H1 (cell line): Measurements from ENCODE around the gene ANXA1. TPM values are rescaled to one million over a fixed set of nuclear protein-coding genes. Genes with fewer than 3 reads are reported as not detected.

Experiments used
- ASH2L ChIP-seq: fragments of 200-600, 300-600 bp; sonication (generic); IDR thresholded peaks from one replicate; pipeline ENCODE4 v1.7.1; 2017; ENCODE audit warnings: low read length
- ATF2 ChIP-seq: IDR thresholded peaks from 2 replicates; pipeline ENCODE4 v1.6.1; 2012; ENCODE audit warnings: low read length, inconsistent platforms
- CEBPB ChIP-seq: IDR thresholded peaks from 2 replicates; pipeline ENCODE4 v1.6.1; 2012; ENCODE audit warnings: low read depth, low read length
- CHD2 ChIP-seq: IDR thresholded peaks from 2 replicates; pipeline ENCODE4 v1.6.1; 2012; ENCODE audit warnings: low read length, improper control_type of control experiment
- CREB1 ChIP-seq: IDR thresholded peaks from 2 replicates; pipeline ENCODE4 v1.6.1; 2012; ENCODE audit warnings: inconsistent platforms
- EGR1 ChIP-seq: IDR thresholded peaks from 2 replicates; pipeline ENCODE4 v1.6.1; 2011; ENCODE audit warnings: low read depth, low read length, borderline replicate concordance
- FOSL1 ChIP-seq: IDR thresholded peaks from 2 replicates; pipeline ENCODE4 v1.6.1; 2011; ENCODE audit warnings: mild to moderate bottlenecking, low read depth, low read length, moderate library complexity; ENCODE audit not compliant: insufficient read depth
- GABPA ChIP-seq: IDR thresholded peaks from 2 replicates; pipeline ENCODE4 v1.6.1; 2011; ENCODE audit warnings: mild to moderate bottlenecking, low read length, moderate library complexity, borderline replicate concordance; ENCODE audit not compliant: insufficient read depth
- GTF2F1 ChIP-seq: IDR thresholded peaks from 2 replicates; pipeline ENCODE4 v1.6.1; 2012; ENCODE audit warnings: low read depth, low read length, improper control_type of control experiment, borderline replicate concordance
- JUN ChIP-seq: IDR thresholded peaks from 2 replicates; pipeline ENCODE4 v1.6.1; 2011; ENCODE audit warnings: low read depth, mild to moderate bottlenecking, improper control_type of control experiment, low read length
- KDM1A ChIP-seq: fragments of 200-600, 300-600 bp; sonication (generic); IDR thresholded peaks from 2 replicates; pipeline ENCODE4 v1.7.1; 2016; ENCODE audit warnings: mild to moderate bottlenecking, low read length, borderline replicate concordance
- KDM4A ChIP-seq: IDR thresholded peaks from one replicate; pipeline ENCODE4 v1.7.1; 2012; ENCODE audit warnings: low read depth, mild to moderate bottlenecking, moderate library complexity, low read length, inconsistent platforms; ENCODE audit not compliant: severe bottlenecking
- KDM5A ChIP-seq: fragments of 200-600 bp; IDR thresholded peaks from 2 replicates; pipeline ENCODE4 v1.7.1; 2012; ENCODE audit warnings: mild to moderate bottlenecking, low read length, inconsistent platforms, mixed read lengths
- NANOG ChIP-seq: IDR thresholded peaks from 2 replicates; pipeline ENCODE4 v1.6.1; 2011; ENCODE audit warnings: low read length, low read depth, mild to moderate bottlenecking, inconsistent platforms; ENCODE audit not compliant: insufficient read depth, poor library complexity, severe bottlenecking
- RBBP5 ChIP-seq: IDR thresholded peaks from 2 replicates; pipeline ENCODE4 v1.7.1; 2012; ENCODE audit warnings: low read depth, mild to moderate bottlenecking, inconsistent platforms, low read length, moderate library complexity, borderline replicate concordance
- RFX5 ChIP-seq: IDR thresholded peaks from 2 replicates; pipeline ENCODE4 v1.6.1; 2011; ENCODE audit warnings: low read depth, low read length, improper control_type of control experiment, borderline replicate concordance
- SAP30 ChIP-seq: fragments of 300-600 bp; sonication (generic); IDR thresholded peaks from 2 replicates; pipeline ENCODE4 v1.7.1; 2012; ENCODE audit warnings: low read length, moderate library complexity, mild to moderate bottlenecking, inconsistent platforms; ENCODE audit not compliant: insufficient read depth, insufficient replicate concordance
- SIRT6 ChIP-seq: IDR thresholded peaks from one replicate; pipeline ENCODE4 v1.7.1; 2012; ENCODE audit warnings: low read length, inconsistent platforms
- SIX5 ChIP-seq: IDR thresholded peaks from 2 replicates; pipeline ENCODE4 v1.6.1; 2011; ENCODE audit warnings: mild to moderate bottlenecking, low read depth, low read length
- SP4 ChIP-seq: IDR thresholded peaks from 2 replicates; pipeline ENCODE4 v1.6.1; 2012; ENCODE audit warnings: low read length, inconsistent platforms
- TAF1 ChIP-seq: IDR thresholded peaks from 2 replicates; pipeline ENCODE4 v1.6.1; 2011; ENCODE audit warnings: mild to moderate bottlenecking, low read depth, low read length
- TAF7 ChIP-seq: optimal IDR thresholded peaks from 2 replicates; pipeline ENCODE3; 2011; ENCODE audit warnings: low read depth, mild to moderate bottlenecking, inconsistent platforms, low read length, moderate library complexity, borderline replicate concordance
- TBP ChIP-seq: IDR thresholded peaks from 2 replicates; pipeline ENCODE4 v1.6.1; 2011; ENCODE audit warnings: low read depth, low read length, improper control_type of control experiment
- TCF12 ChIP-seq: IDR thresholded peaks from 2 replicates; pipeline ENCODE4 v1.6.1; 2011; ENCODE audit warnings: low read depth, mild to moderate bottlenecking, low read length
- YY1 ChIP-seq: IDR thresholded peaks from 2 replicates; pipeline ENCODE4 v1.6.1; 2011; ENCODE audit warnings: low read depth, mild to moderate bottlenecking, low read length
- polyA plus RNA-seq, 7 experiments: library from polyadenylated mRNA; depleted of rRNA in 3 of 7; stranded (reverse) in 5 of 7; unstranded in 2 of 7; fragments of >200 nt in 5 of 7; fragments of 200-250 nt in 2 of 7; gene quantifications; 1 replicate in 5 of 7; 2 replicates in 1 of 7; 4 replicates in 1 of 7; pipeline versions ENCODE4 v1.2.1 to v1.2.3, GENCODE V29; 2011 to 2013; ENCODE audit warnings: missing spikeins in 2 of 7, mixed read lengths in 2 of 7
- total RNA-seq: library from RNA; stranded (reverse); fragmentation: NEBNext Ultra II Directional; extraction: Animal tissue kit (Norgen Biotek cat#: 25700); gene quantifications from 2 replicates; pipeline ENCODE4 v1.2.1, GENCODE V29; 2021

Gene ANXA1
- total and polyA plus RNA-seq, 2 of the 8 experiments (the other 6 are each of a cell fraction or from before 2014, with no cell fraction given) = 0.71 to 5.7 TPM

DNA sequence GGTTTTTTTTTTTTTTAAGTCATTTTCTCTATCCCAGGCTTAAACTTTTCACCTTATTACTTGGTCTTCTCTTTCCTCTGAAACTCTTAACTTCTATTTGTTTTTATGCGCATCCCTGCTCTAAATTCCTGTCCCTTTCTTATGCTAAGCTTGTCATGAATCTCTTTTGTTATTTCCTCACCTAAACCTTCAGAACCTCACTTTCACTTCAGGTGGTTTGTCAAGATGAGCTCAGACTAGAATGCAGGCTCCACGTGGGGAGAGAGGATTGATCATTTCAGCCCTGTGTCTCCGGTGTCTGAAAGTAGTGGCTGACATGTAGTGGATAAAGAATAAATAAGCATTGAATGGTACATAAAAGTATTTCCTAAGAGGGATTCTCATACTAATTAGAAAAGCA lies 63.6 kb downstream of the ANXA1 start (continued):
- peak; percentile 46 for TF ChIP-seq NANOG
- peak; percentile 46 for TF ChIP-seq CEBPB
- 0 out of 2 replicates have a peak, but pooled peaks have one; percentile 33 for TF ChIP-seq CHD2
- no peak for TF ChIP-seq YY1
- no peak for TF ChIP-seq SP4
- TF ChIP-seq SAP30 = peak; percentile 41
- TF ChIP-seq CREB1 = peak; percentile 14; the same call in 1 of the 2 replicates
- TF ChIP-seq SIX5 = no peak
- TF ChIP-seq RFX5 = no peak
- peak; percentile 35; the same call in 1 of the 2 replicates for TF ChIP-seq TBP
- TF ChIP-seq ASH2L = peak; percentile 12
- no peak for TF ChIP-seq KDM5A
- TF ChIP-seq TAF7 = no peak
- no peak for TF ChIP-seq GTF2F1
- TF ChIP-seq FOSL1 = no peak
- peak; percentile 93 for TF ChIP-seq ATF2
- TF ChIP-seq SIRT6 = no peak
- no peak for TF ChIP-seq KDM4A
- TF ChIP-seq KDM1A = no peak
- no peak for TF ChIP-seq RBBP5
- TF ChIP-seq TCF12 = no peak
- TF ChIP-seq TAF1 = no peak
- TF ChIP-seq GABPA = no peak
- peak; percentile 79 for TF ChIP-seq JUN
- no peak for TF ChIP-seq EGR1
